Measurements from ENCODE around the gene RPE. TPM values are rescaled to one million over a fixed set of nuclear protein-coding genes. Genes with fewer than 3 reads are reported as not detected.

RPE gene
- total RNA-seq, 1 experiment from 2014 or later = 67.8 TPM

DNA sequence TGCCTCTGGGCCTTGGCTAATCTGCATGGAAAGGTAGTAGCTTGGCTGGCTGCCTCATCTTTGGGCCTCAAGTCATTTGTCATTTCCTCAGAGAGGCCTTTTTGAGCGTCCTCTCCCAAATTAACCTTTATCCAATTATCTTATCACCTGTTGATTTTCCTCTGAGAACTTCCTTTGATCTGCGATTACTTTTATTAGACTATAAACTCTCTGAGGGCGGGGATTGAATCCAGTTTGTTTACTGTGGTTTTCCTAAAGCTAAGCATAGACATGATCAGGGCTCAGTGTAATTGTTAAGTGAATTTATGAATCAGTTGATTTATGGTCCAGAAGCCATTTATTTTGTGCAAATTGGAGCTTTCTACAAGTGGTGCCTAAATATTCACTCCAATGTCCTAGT, 7.5 kb downstream of the RPE start:
- Histone ChIP-seq H2BK12ac (ENCODE audit: insufficient read length, low read depth, low read length) (no peak overlapping the region), H3K56ac (ENCODE audit: insufficient read length, low read depth, low read length) (no peak overlapping the region), H2BK15ac (ENCODE audit: low read depth, low read length) (no peak overlapping the region), H4K8ac (replicated peaks; ENCODE audit: insufficient read length, low read depth, low read length) (no peak overlapping the region), H2BK5ac (ENCODE audit: insufficient read length, low read length) (no peak overlapping the region), H3K14ac (ENCODE audit: insufficient read depth, low read length) (no peak overlapping the region), H2BK120ac (ENCODE audit: low read depth, low read length, poor library complexity, severe bottlenecking) (no peak overlapping the region), H3K79me1 (ENCODE audit: insufficient read depth, low read depth, low read length, poor library complexity, severe bottlenecking) (peaks cover 5% of the 10 kb centered on the region), H3K23ac (ENCODE audit: insufficient read length, low read depth, low read length) (no peak overlapping the region), H3T11ph (ENCODE audit: low read length) (no peak overlapping the region), H3K23me2 (ENCODE audit: insufficient read length, low read depth, low read length, poor library complexity, severe bottlenecking) (no peaks in the 10 kb centered on the region), H2BK20ac (ENCODE audit: low read depth, low read length, poor library complexity, severe bottlenecking) (no peak overlapping the region), H3K4ac (ENCODE audit: low read depth, low read length) (no peak overlapping the region), H3K27me3 (ENCODE audit: insufficient read depth, low read length) (no peaks in the 10 kb centered on the region), H3K18ac (ENCODE audit: insufficient read length, low read depth, low read length) (no peak overlapping the region), H3K9me3 (ENCODE audit: control insufficient read depth, low read depth, low read length) (no peaks in the 10 kb centered on the region), H3K4me1 (ENCODE audit: insufficient read depth, low read length) (no peaks in the 10 kb centered on the region), H3K79me2 (ENCODE audit: insufficient read depth, low read length) (peaks cover 28% of the 10 kb centered on the region; the same call in 1 of the 2 replicates), H4K5ac (ENCODE audit: insufficient read length, low read depth, low read length) (no peak overlapping the region), H4K20me1 (ENCODE audit: control insufficient read depth, insufficient read depth, insufficient read length) (no peaks in the 10 kb centered on the region), H3K9ac (ENCODE audit: extremely low read depth, insufficient read length, low read length) (no peak overlapping the region), H4K91ac (ENCODE audit: insufficient read length, low read depth, low read length) (no peak overlapping the region), H2AK5ac (ENCODE audit: insufficient read length, low read length) (no peak overlapping the region), H2AFZ (ENCODE audit: low read length) (no peak overlapping the region), H3K27ac (ENCODE audit: insufficient read length, low read depth, low read length) (no peak overlapping the region), H3K4me2 (ENCODE audit: insufficient read depth, insufficient read length, low read length) (no peak overlapping the region)
- no CpG with 5 or more reads among the region's 3 CpGs for WGBS (ENCODE audit: extremely low coverage, insufficient read length, low lambda C conversion rate)
- Mint-ChIP-seq H3K4me1 (no peaks in the 10 kb centered on the region; a peak in 1 of 4 replicates), H3K27me3 (ENCODE audit: low read depth) (no peaks in the 10 kb centered on the region), H3K4me3 (no peak overlapping the region), H3K36me3 (ENCODE audit: insufficient read depth in 1 of 3, low read depth in 3 of 3) (peaks cover 13 to 41% (median 39%) of the 10 kb centered on the region in 3 experiments; a peak in 6 of 7 replicates), H3K27ac (no peak overlapping the region), H3K9me3 (no peaks in the 10 kb centered on the region)
- no peak for DNase-seq
- no peak for TF ChIP-seq CTCF (conservative IDR thresholded peaks at IDR 0.05)

All from H9 (cell line).